NCI-H226 (cell line): ENCODE results near the gene FGF2.
"Not testable (repeated sequence)": the region's sequence is repeated elsewhere in the genome, so short reads cannot be mapped to it uniquely, and the experiment has no call there.

ENCODE experiments used
- DNase-seq: peaks from one replicate; pipeline ENCODE4 v3.0.0-alpha.2; 2015

FGF2 gene

DNA sequence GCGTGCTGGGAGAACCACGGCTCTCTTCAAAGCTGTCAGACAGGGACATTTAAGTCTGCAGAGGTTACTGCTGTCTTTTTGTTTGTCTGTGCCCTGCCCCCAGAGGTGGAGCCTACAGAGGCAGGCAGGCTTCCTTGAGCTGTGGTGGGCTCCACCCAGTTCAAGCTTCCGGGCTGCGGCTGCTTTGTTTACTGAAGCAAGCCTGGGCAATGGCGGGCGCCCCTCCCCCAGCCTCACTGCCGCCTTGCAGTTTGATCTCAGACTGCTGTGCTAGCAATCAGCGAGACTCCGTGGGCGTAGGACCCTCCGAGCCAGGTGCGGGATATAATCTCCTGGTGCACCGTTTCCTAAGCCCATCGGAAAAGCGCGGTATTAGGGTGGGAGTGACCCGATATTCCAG lies 118.5 kb downstream of the FGF2 start:
- not testable (repeated sequence) for DNase-seq

DNA sequence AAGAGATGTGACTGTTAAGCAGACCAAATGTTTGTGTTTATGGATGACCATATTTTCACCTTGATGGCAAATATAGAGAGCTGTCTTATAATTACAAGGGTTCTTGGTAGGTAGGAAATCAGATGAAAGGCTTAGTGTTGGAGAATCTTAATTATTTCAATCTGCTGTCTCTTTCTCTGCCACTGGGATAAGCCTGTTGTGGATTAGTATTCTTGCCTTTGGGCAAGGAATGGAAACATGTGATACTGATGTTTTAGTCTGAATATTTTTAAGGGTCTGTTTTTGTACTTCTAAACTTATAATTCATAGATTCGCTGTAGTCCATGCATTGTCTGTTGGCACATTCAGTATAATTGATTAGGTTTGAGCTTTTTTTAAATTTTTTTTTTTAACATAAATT lies 119.5 kb downstream of the FGF2 start:
- no peak for DNase-seq
